GM23338 (cell line): ENCODE data around the gene TXNL1. TPM values are rescaled to one million over a fixed set of nuclear protein-coding genes. Genes with fewer than 3 reads are reported as not detected.

Experiments
- ATAC-seq: fragments of 200-7000 bp; cut with Tn5 transposase; 3 replicates; pipeline ENCODE4 v1.9.1; 2020
- DNase-seq: peaks from one replicate; pipeline ENCODE4 v3.0.0-alpha.2; 2015; ENCODE audit warnings: low spot score
- H2AFZ ChIP-seq: fragments of 200-600 bp; sonication (generic); 2 replicates; pipeline ENCODE4 v1.8.0; 2016; ENCODE audit warnings: antibody characterized with exemption, mild to moderate bottlenecking, moderate library complexity
- H3F3A ChIP-seq: fragments of 200-600 bp; sonication (generic); replicated peaks from 2 replicates; pipeline ENCODE4 v1.8.0; 2017; ENCODE audit warnings: antibody characterized with exemption, mixed run types, low read depth
- H3K27ac ChIP-seq: fragments of 200-600 bp; sonication (generic); 2 replicates; pipeline ENCODE4 v1.6.1; 2016; ENCODE audit warnings: low read depth
- H3K27me3 ChIP-seq: fragments of 200-600 bp; sonication (generic); 2 replicates; pipeline ENCODE4 v1.8.0; 2016; ENCODE audit warnings: mild to moderate bottlenecking, mixed run types, moderate library complexity; ENCODE audit not compliant: insufficient read depth
- H3K36me3 ChIP-seq: fragments of 200-600 bp; sonication (generic); 2 replicates; pipeline ENCODE4 v1.8.0; 2016; ENCODE audit warnings: mild to moderate bottlenecking; ENCODE audit not compliant: insufficient read depth
- H3K4me1 ChIP-seq: fragments of 200-600 bp; sonication (generic); 2 replicates; pipeline ENCODE4 v1.8.0; 2016; ENCODE audit warnings: mild to moderate bottlenecking, moderate library complexity; ENCODE audit not compliant: insufficient read depth
- H3K4me2 ChIP-seq: fragments of 200-600 bp; sonication (generic); 2 replicates; pipeline ENCODE4 v1.7.1; 2017; ENCODE audit warnings: mixed run types
- H3K4me3 ChIP-seq: fragments of 200-600 bp; sonication (generic); 2 replicates; pipeline ENCODE4 v1.6.1; 2016; ENCODE audit warnings: mixed run types
- H3K79me2 ChIP-seq: fragments of 200-600 bp; sonication (generic); replicated peaks from 2 replicates; pipeline ENCODE4 v1.8.0; 2017; ENCODE audit warnings: mild to moderate bottlenecking; ENCODE audit not compliant: insufficient read depth
- H3K9me2 ChIP-seq: fragments of 200-600 bp; sonication (generic); 2 replicates; pipeline ENCODE4 v1.8.0; 2017; ENCODE audit not compliant: insufficient read depth
- H4K20me1 ChIP-seq: fragments of 200-600 bp; sonication (generic); replicated peaks from 2 replicates; pipeline ENCODE4 v1.8.0; 2017; ENCODE audit warnings: mild to moderate bottlenecking; ENCODE audit not compliant: insufficient read depth
- H3K27ac Mint-ChIP-seq: 2 replicates; pipeline ENCODE4 v1.8.0; 2020; ENCODE audit warnings: inconsistent platforms, mild to moderate bottlenecking, moderate library complexity, mixed read lengths
- H3K27me3 Mint-ChIP-seq: 3 replicates; pipeline ENCODE4 v1.8.0; 2022; ENCODE audit warnings: low read depth, mild to moderate bottlenecking, moderate library complexity, mixed read lengths, inconsistent platforms; ENCODE audit not compliant: insufficient read depth, poor library complexity
- H3K36me3 Mint-ChIP-seq: 3 replicates; pipeline ENCODE4 v1.8.0; 2021; ENCODE audit warnings: low read depth, mild to moderate bottlenecking, inconsistent platforms, moderate library complexity, mixed read lengths
- H3K4me1 Mint-ChIP-seq: 3 replicates; pipeline ENCODE4 v1.8.0; 2020; ENCODE audit warnings: mild to moderate bottlenecking, inconsistent platforms, mixed read lengths
- H3K4me3 Mint-ChIP-seq: 3 replicates; pipeline ENCODE4 v1.8.0; 2021; ENCODE audit warnings: moderate library complexity, mild to moderate bottlenecking, inconsistent platforms, mixed read lengths
- H3K9me3 Mint-ChIP-seq: 3 replicates; pipeline ENCODE4 v1.8.0; 2020; ENCODE audit warnings: moderate library complexity, mild to moderate bottlenecking, inconsistent platforms, mixed read lengths
- CREB1 ChIP-seq: fragments of 250-450 bp; sonication (Bioruptor Pico); IDR thresholded peaks from 2 replicates; pipeline ENCODE4 v1.5.0; 2020; ENCODE audit warnings: low read depth, mild to moderate bottlenecking, moderate library complexity
- EZH2 ChIP-seq: fragments of 200-600 bp; sonication (generic); IDR thresholded peaks from one replicate; pipeline ENCODE4 v1.8.0; 2017; ENCODE audit warnings: antibody characterized with exemption, mild to moderate bottlenecking, low read depth; ENCODE audit not compliant: unreplicated experiment
- EZH2phosphoT487 ChIP-seq: fragments of 200-600 bp; sonication (generic); IDR thresholded peaks from one replicate; pipeline ENCODE4 v1.8.1; 2018; ENCODE audit warnings: antibody characterized with exemption; ENCODE audit not compliant: unreplicated experiment
- NANOG ChIP-seq: IDR thresholded peaks from 2 replicates; pipeline ENCODE4 v1.6.1; 2016; ENCODE audit warnings: antibody characterized with exemption, borderline replicate concordance
- ZNF114 ChIP-seq: fragments of 250-450 bp; sonication (Bioruptor Pico); IDR thresholded peaks from 2 replicates; pipeline ENCODE4 v1.5.0; 2020; ENCODE audit warnings: mild to moderate bottlenecking, moderate library complexity
- polyA plus RNA-seq: library from polyadenylated mRNA; unstranded; fragments of >200 nt; fragmentation: Nextera tagmentation; extraction: Ambion mirVana; gene quantifications from 2 replicates; pipeline ENCODE4 v1.2.1, GENCODE V29; 2016
- total RNA-seq: library from RNA; depleted of rRNA; stranded (reverse); fragments of >200 nt; shearing (Covaris generic); gene quantifications from 2 replicates; pipeline ENCODE4 v1.2.3, GENCODE V29; 2014
- TF ChIP-seq, protein P1 (sequence below): IDR thresholded peaks from one replicate; pipeline ENCODE4 v1.6.1; 2018; ENCODE audit warnings: antibody characterized with exemption; ENCODE audit not compliant: unreplicated experiment
- TF ChIP-seq, protein P2 (sequence below): fragments of 250-450 bp; sonication (Bioruptor Pico); IDR thresholded peaks from 2 replicates; pipeline ENCODE4 v1.5.0; 2020; ENCODE audit warnings: mild to moderate bottlenecking, moderate library complexity
- TF ChIP-seq, protein P3 (sequence below), 2 experiments: fragments of 200-600 bp in 1 of 2; sonication (generic) in 1 of 2; conservative IDR thresholded peaks; 2 replicates each; pipeline versions ENCODE4 v1.5.1 to v1.6.1; 2016 to 2017; ENCODE audit warnings: antibody characterized with exemption in 2 of 2, low read depth in 2 of 2, mild to moderate bottlenecking in 2 of 2, moderate library complexity in 1 of 2

TXNL1 gene
- total and polyA plus RNA-seq, 2 experiments from 2014 or later: 73.6 to 135 TPM

DNA sequence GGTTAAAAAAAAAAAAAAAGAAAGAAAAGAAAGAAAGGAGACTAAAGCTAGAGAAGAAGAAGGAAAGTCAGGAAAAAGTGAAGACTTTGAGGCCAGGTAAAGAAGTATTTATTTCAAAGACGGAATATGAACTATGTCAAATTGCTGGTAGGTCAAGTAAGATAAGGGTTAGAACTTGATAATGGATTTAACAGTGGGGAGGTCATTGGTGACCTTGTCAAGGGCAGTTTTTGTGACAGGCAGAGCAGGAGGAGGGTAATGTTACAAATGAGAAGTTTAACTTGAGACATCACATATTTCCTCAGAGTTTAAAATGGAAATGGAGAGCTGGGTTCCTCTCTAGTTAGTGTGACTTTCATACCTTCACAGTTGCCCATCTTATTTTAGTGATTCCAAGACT lies 22.3 kb upstream of the TXNL1 start:
- no peaks in the 10 kb centered on the region for H3K36me3 ChIP-seq
- H3K27ac ChIP-seq: no peak overlapping the region
- ATAC-seq (no peak), DNase-seq (no peak)
- no peak overlapping the region for H3K4me3 ChIP-seq
- Mint-ChIP-seq H3K9me3 (no peaks in the 10 kb centered on the region), H3K4me1 (peaks cover 7% of the 10 kb centered on the region), H3K4me3 (no peak overlapping the region), H3K27ac (no peak overlapping the region), H3K27me3 (peaks cover 2% of the 10 kb centered on the region), H3K36me3 (no peaks in the 10 kb centered on the region)
- H3F3A ChIP-seq: no peaks in the 10 kb centered on the region
- no peaks in the 10 kb centered on the region for H3K4me1 ChIP-seq
- peaks cover 69% of the 10 kb centered on the region for H3K79me2 ChIP-seq
- H3K9me2 ChIP-seq: no peaks in the 10 kb centered on the region
- no peak overlapping the region for H3K4me2 ChIP-seq
- no peaks in the 10 kb centered on the region for H4K20me1 ChIP-seq
- H2AFZ ChIP-seq: no peak overlapping the region
- no peak for TF ChIP-seq EZH2
- TF ChIP-seq, protein P1, sequence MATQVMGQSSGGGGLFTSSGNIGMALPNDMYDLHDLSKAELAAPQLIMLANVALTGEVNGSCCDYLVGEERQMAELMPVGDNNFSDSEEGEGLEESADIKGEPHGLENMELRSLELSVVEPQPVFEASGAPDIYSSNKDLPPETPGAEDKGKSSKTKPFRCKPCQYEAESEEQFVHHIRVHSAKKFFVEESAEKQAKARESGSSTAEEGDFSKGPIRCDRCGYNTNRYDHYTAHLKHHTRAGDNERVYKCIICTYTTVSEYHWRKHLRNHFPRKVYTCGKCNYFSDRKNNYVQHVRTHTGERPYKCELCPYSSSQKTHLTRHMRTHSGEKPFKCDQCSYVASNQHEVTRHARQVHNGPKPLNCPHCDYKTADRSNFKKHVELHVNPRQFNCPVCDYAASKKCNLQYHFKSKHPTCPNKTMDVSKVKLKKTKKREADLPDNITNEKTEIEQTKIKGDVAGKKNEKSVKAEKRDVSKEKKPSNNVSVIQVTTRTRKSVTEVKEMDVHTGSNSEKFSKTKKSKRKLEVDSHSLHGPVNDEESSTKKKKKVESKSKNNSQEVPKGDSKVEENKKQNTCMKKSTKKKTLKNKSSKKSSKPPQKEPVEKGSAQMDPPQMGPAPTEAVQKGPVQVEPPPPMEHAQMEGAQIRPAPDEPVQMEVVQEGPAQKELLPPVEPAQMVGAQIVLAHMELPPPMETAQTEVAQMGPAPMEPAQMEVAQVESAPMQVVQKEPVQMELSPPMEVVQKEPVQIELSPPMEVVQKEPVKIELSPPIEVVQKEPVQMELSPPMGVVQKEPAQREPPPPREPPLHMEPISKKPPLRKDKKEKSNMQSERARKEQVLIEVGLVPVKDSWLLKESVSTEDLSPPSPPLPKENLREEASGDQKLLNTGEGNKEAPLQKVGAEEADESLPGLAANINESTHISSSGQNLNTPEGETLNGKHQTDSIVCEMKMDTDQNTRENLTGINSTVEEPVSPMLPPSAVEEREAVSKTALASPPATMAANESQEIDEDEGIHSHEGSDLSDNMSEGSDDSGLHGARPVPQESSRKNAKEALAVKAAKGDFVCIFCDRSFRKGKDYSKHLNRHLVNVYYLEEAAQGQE: no peak
- TF ChIP-seq EZH2phosphoT487: no peak
- TF ChIP-seq, protein P2, sequence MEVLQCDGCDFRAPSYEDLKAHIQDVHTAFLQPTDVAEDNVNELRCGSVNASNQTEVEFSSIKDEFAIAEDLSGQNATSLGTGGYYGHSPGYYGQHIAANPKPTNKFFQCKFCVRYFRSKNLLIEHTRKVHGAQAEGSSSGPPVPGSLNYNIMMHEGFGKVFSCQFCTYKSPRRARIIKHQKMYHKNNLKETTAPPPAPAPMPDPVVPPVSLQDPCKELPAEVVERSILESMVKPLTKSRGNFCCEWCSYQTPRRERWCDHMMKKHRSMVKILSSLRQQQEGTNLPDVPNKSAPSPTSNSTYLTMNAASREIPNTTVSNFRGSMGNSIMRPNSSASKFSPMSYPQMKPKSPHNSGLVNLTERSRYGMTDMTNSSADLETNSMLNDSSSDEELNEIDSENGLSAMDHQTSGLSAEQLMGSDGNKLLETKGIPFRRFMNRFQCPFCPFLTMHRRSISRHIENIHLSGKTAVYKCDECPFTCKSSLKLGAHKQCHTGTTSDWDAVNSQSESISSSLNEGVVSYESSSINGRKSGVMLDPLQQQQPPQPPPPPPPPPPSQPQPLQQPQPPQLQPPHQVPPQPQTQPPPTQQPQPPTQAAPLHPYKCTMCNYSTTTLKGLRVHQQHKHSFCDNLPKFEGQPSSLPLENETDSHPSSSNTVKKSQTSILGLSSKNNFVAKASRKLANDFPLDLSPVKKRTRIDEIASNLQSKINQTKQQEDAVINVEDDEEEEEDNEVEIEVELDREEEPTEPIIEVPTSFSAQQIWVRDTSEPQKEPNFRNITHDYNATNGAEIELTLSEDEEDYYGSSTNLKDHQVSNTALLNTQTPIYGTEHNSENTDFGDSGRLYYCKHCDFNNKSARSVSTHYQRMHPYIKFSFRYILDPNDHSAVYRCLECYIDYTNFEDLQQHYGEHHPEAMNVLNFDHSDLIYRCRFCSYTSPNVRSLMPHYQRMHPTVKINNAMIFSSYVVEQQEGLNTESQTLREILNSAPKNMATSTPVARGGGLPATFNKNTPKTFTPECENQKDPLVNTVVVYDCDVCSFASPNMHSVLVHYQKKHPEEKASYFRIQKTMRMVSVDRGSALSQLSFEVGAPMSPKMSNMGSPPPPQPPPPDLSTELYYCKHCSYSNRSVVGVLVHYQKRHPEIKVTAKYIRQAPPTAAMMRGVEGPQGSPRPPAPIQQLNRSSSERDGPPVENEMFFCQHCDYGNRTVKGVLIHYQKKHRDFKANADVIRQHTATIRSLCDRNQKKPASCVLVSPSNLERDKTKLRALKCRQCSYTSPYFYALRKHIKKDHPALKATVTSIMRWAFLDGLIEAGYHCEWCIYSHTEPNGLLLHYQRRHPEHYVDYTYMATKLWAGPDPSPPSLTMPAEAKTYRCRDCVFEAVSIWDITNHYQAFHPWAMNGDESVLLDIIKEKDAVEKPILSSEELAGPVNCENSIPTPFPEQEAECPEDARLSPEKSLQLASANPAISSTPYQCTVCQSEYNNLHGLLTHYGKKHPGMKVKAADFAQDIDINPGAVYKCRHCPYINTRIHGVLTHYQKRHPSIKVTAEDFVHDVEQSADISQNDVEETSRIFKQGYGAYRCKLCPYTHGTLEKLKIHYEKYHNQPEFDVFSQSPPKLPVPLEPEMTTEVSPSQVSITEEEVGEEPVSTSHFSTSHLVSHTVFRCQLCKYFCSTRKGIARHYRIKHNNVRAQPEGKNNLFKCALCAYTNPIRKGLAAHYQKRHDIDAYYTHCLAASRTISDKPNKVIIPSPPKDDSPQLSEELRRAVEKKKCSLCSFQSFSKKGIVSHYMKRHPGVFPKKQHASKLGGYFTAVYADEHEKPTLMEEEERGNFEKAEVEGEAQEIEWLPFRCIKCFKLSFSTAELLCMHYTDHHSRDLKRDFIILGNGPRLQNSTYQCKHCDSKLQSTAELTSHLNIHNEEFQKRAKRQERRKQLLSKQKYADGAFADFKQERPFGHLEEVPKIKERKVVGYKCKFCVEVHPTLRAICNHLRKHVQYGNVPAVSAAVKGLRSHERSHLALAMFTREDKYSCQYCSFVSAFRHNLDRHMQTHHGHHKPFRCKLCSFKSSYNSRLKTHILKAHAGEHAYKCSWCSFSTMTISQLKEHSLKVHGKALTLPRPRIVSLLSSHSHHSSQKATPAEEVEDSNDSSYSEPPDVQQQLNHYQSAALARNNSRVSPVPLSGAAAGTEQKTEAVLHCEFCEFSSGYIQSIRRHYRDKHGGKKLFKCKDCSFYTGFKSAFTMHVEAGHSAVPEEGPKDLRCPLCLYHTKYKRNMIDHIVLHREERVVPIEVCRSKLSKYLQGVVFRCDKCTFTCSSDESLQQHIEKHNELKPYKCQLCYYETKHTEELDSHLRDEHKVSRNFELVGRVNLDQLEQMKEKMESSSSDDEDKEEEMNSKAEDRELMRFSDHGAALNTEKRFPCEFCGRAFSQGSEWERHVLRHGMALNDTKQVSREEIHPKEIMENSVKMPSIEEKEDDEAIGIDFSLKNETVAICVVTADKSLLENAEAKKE: no peak
- TF ChIP-seq CREB1 (CRISPR knock-in tag): no peak
- no peak for TF ChIP-seq NANOG
- no peak for TF ChIP-seq ZNF114 (CRISPR knock-in tag)
- TF ChIP-seq, protein P3, sequence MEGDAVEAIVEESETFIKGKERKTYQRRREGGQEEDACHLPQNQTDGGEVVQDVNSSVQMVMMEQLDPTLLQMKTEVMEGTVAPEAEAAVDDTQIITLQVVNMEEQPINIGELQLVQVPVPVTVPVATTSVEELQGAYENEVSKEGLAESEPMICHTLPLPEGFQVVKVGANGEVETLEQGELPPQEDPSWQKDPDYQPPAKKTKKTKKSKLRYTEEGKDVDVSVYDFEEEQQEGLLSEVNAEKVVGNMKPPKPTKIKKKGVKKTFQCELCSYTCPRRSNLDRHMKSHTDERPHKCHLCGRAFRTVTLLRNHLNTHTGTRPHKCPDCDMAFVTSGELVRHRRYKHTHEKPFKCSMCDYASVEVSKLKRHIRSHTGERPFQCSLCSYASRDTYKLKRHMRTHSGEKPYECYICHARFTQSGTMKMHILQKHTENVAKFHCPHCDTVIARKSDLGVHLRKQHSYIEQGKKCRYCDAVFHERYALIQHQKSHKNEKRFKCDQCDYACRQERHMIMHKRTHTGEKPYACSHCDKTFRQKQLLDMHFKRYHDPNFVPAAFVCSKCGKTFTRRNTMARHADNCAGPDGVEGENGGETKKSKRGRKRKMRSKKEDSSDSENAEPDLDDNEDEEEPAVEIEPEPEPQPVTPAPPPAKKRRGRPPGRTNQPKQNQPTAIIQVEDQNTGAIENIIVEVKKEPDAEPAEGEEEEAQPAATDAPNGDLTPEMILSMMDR (conservative IDR thresholded peaks at IDR 0.05; ENCODE audit: low read depth in 2 of 2): no peak
- H3K27me3 ChIP-seq: no peaks in the 10 kb centered on the region
